Measurements from ENCODE around the gene TUBGCP2.

- TF ChIP-seq, protein P1, sequence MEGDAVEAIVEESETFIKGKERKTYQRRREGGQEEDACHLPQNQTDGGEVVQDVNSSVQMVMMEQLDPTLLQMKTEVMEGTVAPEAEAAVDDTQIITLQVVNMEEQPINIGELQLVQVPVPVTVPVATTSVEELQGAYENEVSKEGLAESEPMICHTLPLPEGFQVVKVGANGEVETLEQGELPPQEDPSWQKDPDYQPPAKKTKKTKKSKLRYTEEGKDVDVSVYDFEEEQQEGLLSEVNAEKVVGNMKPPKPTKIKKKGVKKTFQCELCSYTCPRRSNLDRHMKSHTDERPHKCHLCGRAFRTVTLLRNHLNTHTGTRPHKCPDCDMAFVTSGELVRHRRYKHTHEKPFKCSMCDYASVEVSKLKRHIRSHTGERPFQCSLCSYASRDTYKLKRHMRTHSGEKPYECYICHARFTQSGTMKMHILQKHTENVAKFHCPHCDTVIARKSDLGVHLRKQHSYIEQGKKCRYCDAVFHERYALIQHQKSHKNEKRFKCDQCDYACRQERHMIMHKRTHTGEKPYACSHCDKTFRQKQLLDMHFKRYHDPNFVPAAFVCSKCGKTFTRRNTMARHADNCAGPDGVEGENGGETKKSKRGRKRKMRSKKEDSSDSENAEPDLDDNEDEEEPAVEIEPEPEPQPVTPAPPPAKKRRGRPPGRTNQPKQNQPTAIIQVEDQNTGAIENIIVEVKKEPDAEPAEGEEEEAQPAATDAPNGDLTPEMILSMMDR (IDR thresholded peaks at IDR 0.05; ENCODE audit: insufficient read depth, low read depth, low read length), result no peak
- no peak for TF ChIP-seq EZH2 (IDR thresholded peaks at IDR 0.05; ENCODE audit: insufficient read depth, low read length)
These were observed 1.7 kb upstream of the TUBGCP2 start for GRCh38 chr10:133310399-133310755.
